ENCODE results near the gene TRAP1. TPM values are rescaled to one million over a fixed set of nuclear protein-coding genes. Genes with fewer than 3 reads are reported as not detected.

TRAP1 gene
- total RNA-seq: 94.3 and 144 TPM in 2 replicates

DNA sequence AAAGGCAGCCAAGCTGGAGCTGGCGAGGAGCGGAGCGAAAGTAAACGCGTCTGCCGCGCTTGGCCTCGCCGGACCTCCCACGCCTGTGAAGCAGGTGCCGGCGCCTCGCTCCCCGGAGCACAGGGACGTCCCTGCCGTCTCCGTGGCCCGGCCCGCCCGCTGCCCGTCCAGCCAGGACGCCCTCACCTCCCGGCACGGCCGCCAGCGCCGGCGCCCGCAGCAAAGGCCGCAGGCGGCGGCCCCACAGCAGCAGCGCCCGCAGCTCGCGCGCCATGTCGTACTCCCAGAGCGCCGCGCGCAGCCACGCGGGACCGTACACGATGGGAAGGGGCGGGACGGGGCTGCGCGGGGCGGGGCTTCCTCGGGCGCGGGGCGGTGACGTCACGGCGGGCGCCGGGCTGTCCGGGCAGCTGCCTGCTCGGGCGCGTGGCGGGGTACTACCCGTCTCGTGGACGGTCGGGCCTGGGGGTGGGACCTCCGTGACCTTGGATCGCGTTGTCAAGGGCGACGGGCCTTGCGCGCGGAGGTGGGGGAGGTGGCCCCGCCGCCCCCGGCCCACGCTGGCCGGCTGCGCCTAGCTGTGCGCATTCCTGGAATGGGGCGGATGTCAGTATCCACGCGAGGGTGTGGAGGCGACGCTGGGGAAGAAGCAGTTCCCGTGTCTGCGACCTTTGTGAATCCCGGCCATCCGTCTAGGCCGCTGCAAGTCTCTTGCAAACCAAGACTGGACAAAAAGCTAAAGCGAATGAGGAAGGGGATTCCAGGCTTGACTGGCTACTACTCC, at the start of gene TRAP1:
Gene TRAP1 (minus strand): TSS at position 290 of the 784 bp plus-strand sequence. CDS start 16 bp downstream, at position 274.
- TF ChIP-seq, protein P1, sequence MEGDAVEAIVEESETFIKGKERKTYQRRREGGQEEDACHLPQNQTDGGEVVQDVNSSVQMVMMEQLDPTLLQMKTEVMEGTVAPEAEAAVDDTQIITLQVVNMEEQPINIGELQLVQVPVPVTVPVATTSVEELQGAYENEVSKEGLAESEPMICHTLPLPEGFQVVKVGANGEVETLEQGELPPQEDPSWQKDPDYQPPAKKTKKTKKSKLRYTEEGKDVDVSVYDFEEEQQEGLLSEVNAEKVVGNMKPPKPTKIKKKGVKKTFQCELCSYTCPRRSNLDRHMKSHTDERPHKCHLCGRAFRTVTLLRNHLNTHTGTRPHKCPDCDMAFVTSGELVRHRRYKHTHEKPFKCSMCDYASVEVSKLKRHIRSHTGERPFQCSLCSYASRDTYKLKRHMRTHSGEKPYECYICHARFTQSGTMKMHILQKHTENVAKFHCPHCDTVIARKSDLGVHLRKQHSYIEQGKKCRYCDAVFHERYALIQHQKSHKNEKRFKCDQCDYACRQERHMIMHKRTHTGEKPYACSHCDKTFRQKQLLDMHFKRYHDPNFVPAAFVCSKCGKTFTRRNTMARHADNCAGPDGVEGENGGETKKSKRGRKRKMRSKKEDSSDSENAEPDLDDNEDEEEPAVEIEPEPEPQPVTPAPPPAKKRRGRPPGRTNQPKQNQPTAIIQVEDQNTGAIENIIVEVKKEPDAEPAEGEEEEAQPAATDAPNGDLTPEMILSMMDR (IDR thresholded peaks at IDR 0.05; ENCODE audit: insufficient read depth, low read length, poor library complexity, severe bottlenecking): no peak
- no peaks in the 10 kb centered on the region for H3K36me3 ChIP-seq (ENCODE audit: control insufficient read depth, insufficient read depth, low read length)
- peak; percentile 12 for DNase-seq (ENCODE audit: low read depth)
- H3K27me3 ChIP-seq (ENCODE audit: control insufficient read depth, insufficient read depth, low read length): no peaks in the 10 kb centered on the region
- H3K4me3 ChIP-seq (ENCODE audit: low read depth, low read length): peak within 1 kb of the TSS; percentile 85

DNA sequence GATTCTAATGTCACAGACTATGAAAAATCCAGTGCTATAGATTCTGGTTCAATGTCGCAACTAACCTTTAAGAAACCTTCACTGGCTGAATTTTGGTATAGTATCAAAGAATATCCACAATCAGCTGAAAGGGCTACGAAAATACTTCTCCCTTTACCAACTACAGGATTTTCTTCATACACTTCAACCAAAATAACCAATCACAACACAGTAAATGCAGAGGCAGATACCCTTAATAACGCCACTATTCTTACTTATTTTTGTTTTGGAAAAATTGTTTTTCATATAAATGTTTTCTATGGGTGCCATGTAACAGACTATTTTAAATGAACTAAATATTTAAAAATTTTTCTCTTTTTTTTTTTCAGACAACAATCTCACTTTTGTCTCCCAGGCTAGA, 48.9 kb upstream of the TRAP1 start:
- no peak overlapping the region for H3K4me3 ChIP-seq (ENCODE audit: low read depth, low read length)
- TF ChIP-seq, protein P1 (IDR thresholded peaks at IDR 0.05; ENCODE audit: insufficient read depth, low read length, poor library complexity, severe bottlenecking): no peak
- H3K36me3 ChIP-seq (ENCODE audit: control insufficient read depth, insufficient read depth, low read length): peaks cover 2% of the 10 kb centered on the region
- no peaks in the 10 kb centered on the region for H3K27me3 ChIP-seq (ENCODE audit: control insufficient read depth, insufficient read depth, low read length)
- DNase-seq (ENCODE audit: low read depth): no peak

DNA sequence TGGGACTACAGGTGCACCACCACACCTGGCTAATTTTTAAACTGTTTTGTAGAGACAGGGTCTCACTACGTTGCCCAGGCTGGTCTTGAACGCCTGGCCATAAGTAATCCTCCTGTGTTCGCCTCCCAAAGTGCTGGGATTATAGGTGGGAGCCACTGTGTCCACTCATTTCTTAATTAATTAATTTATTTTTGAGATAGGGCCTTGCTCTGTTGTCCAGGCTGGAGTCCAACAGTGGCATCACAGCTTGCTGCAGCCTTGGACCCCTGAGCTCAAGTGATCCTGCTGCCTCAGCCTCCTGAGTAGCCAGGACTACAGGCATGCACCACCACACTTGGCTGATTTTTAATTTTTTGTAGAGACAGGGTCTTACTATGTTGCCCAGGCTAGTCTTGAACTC, 47.1 kb upstream of the TRAP1 start:
- no peak for DNase-seq (ENCODE audit: low read depth)
- TF ChIP-seq, protein P1 (IDR thresholded peaks at IDR 0.05; ENCODE audit: insufficient read depth, low read length, poor library complexity, severe bottlenecking): no peak
- Histone ChIP-seq H3K36me3 (ENCODE audit: control insufficient read depth, insufficient read depth, low read length) (peaks cover 2% of the 10 kb centered on the region), H3K4me3 (ENCODE audit: low read depth, low read length) (no peak overlapping the region), H3K27me3 (ENCODE audit: control insufficient read depth, insufficient read depth, low read length) (no peaks in the 10 kb centered on the region)

DNA sequence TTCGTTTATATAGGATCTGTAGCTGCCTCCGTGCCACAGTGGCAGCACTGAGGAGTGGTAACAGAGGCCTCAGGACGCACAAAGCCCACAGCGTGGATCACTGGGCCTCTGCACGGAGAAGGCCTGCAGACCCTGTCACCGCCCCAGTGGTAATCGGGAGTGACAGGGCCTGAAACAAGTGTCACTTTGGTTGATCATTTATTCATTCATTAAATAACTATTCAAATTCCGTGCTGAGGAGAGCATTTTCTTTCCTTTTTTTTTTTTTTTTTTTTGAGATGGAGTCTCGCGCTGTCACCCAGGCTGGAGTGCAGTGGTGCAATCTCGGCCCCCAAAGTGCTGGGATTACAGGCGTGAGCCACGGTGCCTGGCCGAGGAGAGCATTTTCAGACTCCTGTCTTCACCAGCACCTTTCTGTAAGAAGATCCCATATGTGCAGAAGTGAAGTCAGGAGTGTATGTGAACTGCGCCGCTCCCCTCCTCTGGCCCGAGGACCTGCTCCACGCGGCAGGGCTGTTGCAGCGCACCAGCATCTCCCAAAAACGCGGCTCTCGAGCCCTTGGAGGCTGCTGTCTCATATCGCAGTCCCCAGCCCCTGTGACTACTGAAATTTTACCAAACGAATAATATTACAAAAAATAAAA, 44.9 kb upstream of the TRAP1 start:
- H3K36me3 ChIP-seq (ENCODE audit: control insufficient read depth, insufficient read depth, low read length): no peaks in the 10 kb centered on the region
- H3K4me3 ChIP-seq (ENCODE audit: low read depth, low read length): no peak overlapping the region
- no peaks in the 10 kb centered on the region for H3K27me3 ChIP-seq (ENCODE audit: control insufficient read depth, insufficient read depth, low read length)
- TF ChIP-seq, protein P1 (IDR thresholded peaks at IDR 0.05; ENCODE audit: insufficient read depth, low read length, poor library complexity, severe bottlenecking): no peak
- DNase-seq (ENCODE audit: low read depth): no peak

DNA sequence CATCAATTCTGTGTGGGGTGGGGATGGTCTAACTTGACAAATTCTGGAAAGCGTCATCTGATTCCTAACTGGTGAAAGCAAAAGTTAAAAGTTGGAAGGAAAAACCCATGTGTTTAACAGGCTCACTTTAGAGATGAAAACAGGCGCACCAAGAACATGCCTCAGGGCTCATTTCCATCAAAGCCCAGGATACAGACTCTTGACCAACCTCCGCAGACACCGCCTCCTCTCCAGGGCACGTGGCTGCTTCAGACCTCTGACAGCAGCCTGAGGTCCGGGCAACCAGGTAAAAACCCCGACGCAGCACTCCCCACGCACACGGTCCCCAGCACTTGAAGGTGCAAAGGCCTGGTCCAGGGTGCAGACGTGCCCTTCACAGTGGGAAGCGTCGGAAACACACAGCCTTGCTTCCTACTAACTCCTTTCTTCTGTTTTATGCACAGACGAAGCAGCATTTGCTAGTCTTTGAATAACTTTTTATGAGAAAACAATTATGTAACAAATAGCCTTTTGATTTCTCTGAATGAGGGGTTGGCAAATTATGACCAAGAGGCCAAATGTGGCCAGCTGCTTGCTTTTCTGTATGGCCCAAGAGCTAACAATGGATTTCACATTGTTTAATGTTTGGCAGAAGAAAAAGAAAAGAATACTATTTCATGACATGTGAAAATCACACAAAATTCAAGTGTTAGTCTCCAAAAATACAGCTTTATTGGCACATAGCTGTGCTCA, 44.2 kb upstream of the TRAP1 start:
- Histone ChIP-seq H3K4me3 (ENCODE audit: low read depth, low read length) (no peak overlapping the region), H3K36me3 (ENCODE audit: control insufficient read depth, insufficient read depth, low read length) (peaks cover 1% of the 10 kb centered on the region), H3K27me3 (ENCODE audit: control insufficient read depth, insufficient read depth, low read length) (no peaks in the 10 kb centered on the region)
- DNase-seq (ENCODE audit: low read depth): no peak
- TF ChIP-seq, protein P1 (IDR thresholded peaks at IDR 0.05; ENCODE audit: insufficient read depth, low read length, poor library complexity, severe bottlenecking): no peak

Data from kidney epithelial cell (primary cell).